NCI-H1930 (cell line): ENCODE data around the gene CFAP97.

ENCODE experiments used
- DNase-seq, 2 experiments: peaks; one replicate each; lab custom pipeline; 2025; lab: John Stamatoyannopoulos, UW

The CFAP97 gene

GRCh38 chr4:185196437-185196836 is 7.4 kb downstream of the CFAP97 start:
- DNase-seq, result no peak

- DNase-seq, result no peak
These were observed 8.6 kb downstream of the CFAP97 start for GRCh38 chr4:185194924-185195888.

- DNase-seq, result no peak
These were observed 11.7 kb downstream of the CFAP97 start for GRCh38 chr4:185192059-185192458.

- DNase-seq, result no peak
These were observed 13.4 kb downstream of the CFAP97 start for GRCh38 chr4:185190306-185190856.

- no peak for DNase-seq
These were observed 14.0 kb downstream of the CFAP97 start for GRCh38 chr4:185189606-185190305.

GRCh38 chr4:185186769-185187168 is 17.0 kb downstream of the CFAP97 start:
- DNase-seq, result no peak

GRCh38 chr4:185183622-185184281 is 20.0 kb downstream of the CFAP97 start:
- peak; percentile 20 to 71 for DNase-seq

GRCh38 chr4:185182239-185182638 is 21.6 kb downstream of the CFAP97 start:
- DNase-seq, result no peak

GRCh38 chr4:185179488-185179887 is 24.3 kb downstream of the CFAP97 start:
- no peak for DNase-seq

GRCh38 chr4:185171373-185172071 is 32.3 kb downstream of the CFAP97 start:
- no peak for DNase-seq

- DNase-seq, result no peak
These were observed 36.6 kb downstream of the CFAP97 start for GRCh38 chr4:185167234-185167633.

- DNase-seq, result no peak
These were observed 38.2 kb downstream of the CFAP97 start for GRCh38 chr4:185165605-185166063.

- DNase-seq, result no peak
These were observed 52.5 kb downstream of the CFAP97 start for GRCh38 chr4:185151296-185151695.

- DNase-seq, result no peak
These were observed 54.4 kb downstream of the CFAP97 start for GRCh38 chr4:185149392-185149791.

GRCh38 chr4:185145572-185145971 is 58.2 kb downstream of the CFAP97 start:
- no peak for DNase-seq

GRCh38 chr4:185144601-185145240 is 59.1 kb downstream of the CFAP97 start:
- no peak for DNase-seq

GRCh38 chr4:185143601-185143969 is 60.2 kb downstream of the CFAP97 start:
- DNase-seq, result no peak

- DNase-seq, result peak; percentile 75 to 89
These were observed 60.7 kb downstream of the CFAP97 start, which contains the start of gene SLC25A4 for GRCh38 chr4:185142912-185143600. SLC25A4 (plus strand) TSS chr4:185143266; CDS start chr4:185143373, 107 bp downstream.

- peak in 1 of 2 experiments; percentile 9 for DNase-seq
These were observed 61.3 kb downstream of the CFAP97 start for GRCh38 chr4:185142564-185142911.

GRCh38 chr4:185141777-185142176 is 62.0 kb downstream of the CFAP97 start:
- no peak for DNase-seq
